ENCODE results near the gene BTG1. TPM values are rescaled to one million over a fixed set of nuclear protein-coding genes. Genes with fewer than 3 reads are reported as not detected.
"Not testable (repeated sequence)": the region's sequence is repeated elsewhere in the genome, so short reads cannot be mapped to it uniquely, and the experiment has no call there.

Gene BTG1
- total and polyA plus RNA-seq, 5 experiments from 2014 or later, result 537 to 889 (median 705) TPM

DNA sequence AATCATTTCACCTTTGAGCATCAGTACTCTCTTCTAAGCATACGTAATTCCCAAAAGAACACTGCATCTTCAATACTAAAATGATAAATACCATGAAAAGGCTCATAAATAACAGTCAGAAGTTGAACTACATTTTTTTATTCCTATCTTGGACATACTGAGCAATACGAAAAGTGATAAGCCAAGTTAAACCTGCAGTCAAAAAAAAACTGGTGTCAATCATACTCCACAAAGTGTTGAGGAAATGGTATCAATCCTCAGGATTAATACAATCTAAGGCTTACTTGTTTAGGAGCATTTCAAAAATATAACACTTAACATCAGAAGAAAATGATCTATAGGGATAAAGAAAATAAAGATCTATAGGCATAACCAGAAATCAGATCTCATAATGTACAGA, 5.5 kb downstream of the BTG1 start:
- peaks cover 65 to 87% (median 74%) of the 10 kb centered on the region in 3 donors for H3K36me3 Mint-ChIP-seq
- no peaks in the 10 kb centered on the region for H3K27me3 Mint-ChIP-seq
- POLR2A ChIA-PET, result interaction anchor here (0.6 to 1.2 kb wide), 2 partner anchors 46 to 107 kb away, joined by 3 read pairs; no protein-coding TSS in a partner anchor
- H3K4me3 Mint-ChIP-seq, result peak overlapping the region; percentile 89 to 100 (median 98)
- no peak for ATAC-seq
- H3K9me3 Mint-ChIP-seq, result peaks cover 0 to 9% (median 0%) of the 10 kb centered on the region in 9 donors
- no peak for DNase-seq
- H3K4me1 Mint-ChIP-seq, result peaks cover 14 to 44% (median 26%) of the 10 kb centered on the region in 4 donors
- peak overlapping the region; percentile 91 to 100 (median 99) for H3K27ac Mint-ChIP-seq

DNA sequence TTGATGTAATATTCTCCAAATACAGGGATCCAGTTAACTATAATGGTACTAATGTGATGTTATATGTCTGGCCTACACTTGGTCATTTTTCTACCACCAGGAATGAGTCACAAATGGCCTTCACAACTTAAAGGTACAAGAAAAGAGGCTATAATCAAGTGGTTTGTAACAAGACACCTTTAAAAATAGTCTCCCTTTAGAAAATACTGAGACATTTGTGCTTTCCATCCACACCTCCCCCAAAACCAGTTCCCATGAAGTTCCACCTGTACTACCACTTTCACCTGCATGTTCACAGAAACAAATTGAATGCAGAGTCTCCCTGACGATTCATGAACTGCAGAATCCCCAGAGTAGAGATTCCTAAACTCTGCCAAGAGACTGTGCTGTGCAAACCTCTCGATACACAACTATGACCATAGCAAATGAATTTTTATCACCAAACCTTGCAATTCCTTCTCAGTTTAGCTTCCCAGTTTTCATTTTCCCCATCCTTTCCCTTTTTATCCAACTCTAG, 6.0 kb downstream of the BTG1 start:
- H3K27me3 Mint-ChIP-seq, result no peaks in the 10 kb centered on the region
- H3K4me1 Mint-ChIP-seq, result peaks cover 19 to 48% (median 30%) of the 10 kb centered on the region in 4 donors
- H3K9me3 Mint-ChIP-seq, result peaks cover 0 to 9% (median 0%) of the 10 kb centered on the region in 9 donors
- ATAC-seq, result no peak
- H3K36me3 Mint-ChIP-seq, result peaks cover 65 to 89% (median 74%) of the 10 kb centered on the region in 3 donors
- H3K4me3 Mint-ChIP-seq, result peak overlapping the region; percentile 89 to 100 (median 98)
- DNase-seq, result no peak
- POLR2A ChIA-PET, result interaction anchor here (0.6 to 1.2 kb wide), 2 partner anchors 46 to 106 kb away, joined by 3 read pairs; no protein-coding TSS in a partner anchor
- H3K27ac Mint-ChIP-seq, result peak overlapping the region; percentile 91 to 100 (median 99)

DNA sequence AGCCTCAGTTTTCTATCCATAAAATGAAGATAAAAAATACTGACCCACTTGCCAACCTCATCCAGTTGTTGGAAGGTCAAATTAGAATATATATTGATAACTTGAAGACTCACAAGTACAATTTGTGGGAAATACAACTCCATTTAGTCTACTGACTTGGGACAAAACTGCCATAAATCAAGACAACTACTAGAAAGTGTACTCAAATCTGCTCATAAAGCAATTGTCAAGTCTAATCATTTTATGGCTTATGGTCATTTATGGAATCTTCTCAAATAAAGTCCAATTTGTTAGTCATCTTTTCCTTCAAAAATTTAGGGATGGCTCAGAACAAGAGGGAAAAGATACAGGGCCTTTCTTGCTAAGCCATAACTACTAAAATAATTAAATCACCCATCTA, 7.0 kb downstream of the BTG1 start:
- H3K27ac Mint-ChIP-seq, result peak overlapping the region; percentile 89 to 100 (median 99)
- H3K9me3 Mint-ChIP-seq, result peaks cover 0 to 2% (median 0%) of the 10 kb centered on the region in 9 donors
- POLR2A ChIA-PET, result interaction anchor here (1.0 to 7.8 kb wide), 7 partner anchors 41 to 262 kb away, joined by 3 to 83 read pairs (median 6); no protein-coding TSS in a partner anchor
- H3K4me3 Mint-ChIP-seq, result peak overlapping the region; percentile 89 to 100 (median 98)
- ATAC-seq (no peak), DNase-seq (no peak)
- H3K27me3 Mint-ChIP-seq, result no peaks in the 10 kb centered on the region
- H3K36me3 Mint-ChIP-seq, result peaks cover 55 to 80% (median 64%) of the 10 kb centered on the region in 3 donors
- peaks cover 29 to 59% (median 39%) of the 10 kb centered on the region in 4 donors for H3K4me1 Mint-ChIP-seq

- Mint-ChIP-seq H3K4me3 (peak overlapping the region; percentile 89 to 100 (median 98)), H3K27ac (peak overlapping the region; percentile 89 to 100 (median 99)), H3K9me3 (peaks cover 0 to 2% (median 0%) of the 10 kb centered on the region in 9 donors), H3K4me1 (peaks cover 34 to 64% (median 43%) of the 10 kb centered on the region in 4 donors), H3K36me3 (peaks cover 51 to 75% (median 59%) of the 10 kb centered on the region in 3 donors), H3K27me3 (no peaks in the 10 kb centered on the region)
- POLR2A ChIA-PET, result interaction anchor here (0.6 to 11.7 kb wide), 18 partner anchors 6 to 432 kb away, joined by 3 to 171 read pairs (median 4); partner anchors contain the start of gene BTG1
- DNase-seq (no peak), ATAC-seq (no peak)
These were observed 7.5 kb downstream of the BTG1 start for GRCh38 chr12:92138144-92138543.

GRCh38 chr12:92136965-92137721, 8.5 kb downstream of the BTG1 start:
- POLR2A ChIA-PET, result interaction anchor here (0.6 to 11.7 kb wide), 25 partner anchors 7 to 433 kb away, joined by 3 to 171 read pairs (median 4); partner anchors contain the start of gene BTG1
- peaks cover 41 to 65% (median 49%) of the 10 kb centered on the region in 3 donors for H3K36me3 Mint-ChIP-seq
- H3K27ac Mint-ChIP-seq, result peak overlapping the region; percentile 89 to 100 (median 99)
- H3K9me3 Mint-ChIP-seq, result peaks cover 0 to 2% (median 0%) of the 10 kb centered on the region in 9 donors
- H3K27me3 Mint-ChIP-seq, result no peaks in the 10 kb centered on the region
- H3K4me1 Mint-ChIP-seq, result peaks cover 37 to 74% (median 48%) of the 10 kb centered on the region in 4 donors
- ATAC-seq (no peak), DNase-seq (no peak)
- peak overlapping the region; percentile 89 to 100 (median 98) for H3K4me3 Mint-ChIP-seq

DNA sequence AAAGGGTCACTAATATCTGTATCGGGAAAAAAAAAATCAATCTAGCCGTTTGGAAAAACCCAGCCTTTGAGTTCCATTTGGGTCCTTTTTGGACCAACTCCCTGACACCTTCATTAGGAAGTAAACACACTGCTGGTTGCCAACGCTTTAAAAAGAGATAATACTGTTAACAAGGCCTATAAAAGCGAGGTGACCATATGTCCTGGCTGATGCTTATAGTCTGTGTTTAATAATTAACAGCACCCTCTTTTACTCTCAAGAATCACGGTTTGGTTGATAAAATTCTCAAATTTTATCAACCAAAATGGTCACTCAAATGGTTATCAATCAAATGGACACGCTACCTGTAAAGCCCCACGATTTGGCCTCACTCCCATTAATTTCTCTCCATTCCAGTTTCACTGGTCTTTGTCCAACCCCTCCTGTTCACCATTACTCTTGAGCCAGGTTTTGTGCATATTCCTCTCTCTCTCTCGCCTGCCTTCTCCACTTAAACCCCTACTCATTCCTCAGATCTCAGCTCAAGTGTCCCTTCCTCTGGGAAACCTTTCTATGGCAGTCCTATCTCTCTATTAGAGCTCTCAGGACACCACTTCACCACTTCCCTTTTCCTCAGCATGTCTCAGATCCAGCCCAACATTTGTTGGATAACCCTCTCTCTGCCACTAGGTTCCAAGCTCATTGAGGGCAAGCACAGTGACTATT, 9.5 kb downstream of the BTG1 start:
- Mint-ChIP-seq H3K36me3 (peaks cover 31 to 55% (median 39%) of the 10 kb centered on the region in 3 donors), H3K9me3 (no peaks in the 10 kb centered on the region), H3K4me3 (peak overlapping the region; percentile 89 to 100 (median 98)), H3K27me3 (no peaks in the 10 kb centered on the region), H3K27ac (peak overlapping the region; percentile 89 to 100 (median 99)), H3K4me1 (peaks cover 43 to 83% (median 58%) of the 10 kb centered on the region in 4 donors)
- DNase-seq, result no peak
- POLR2A ChIA-PET, result interaction anchor here (0.7 to 11.7 kb wide), 17 partner anchors 8 to 434 kb away, joined by 3 to 171 read pairs (median 4); partner anchors contain the start of gene BTG1
- ATAC-seq, result no peak

DNA sequence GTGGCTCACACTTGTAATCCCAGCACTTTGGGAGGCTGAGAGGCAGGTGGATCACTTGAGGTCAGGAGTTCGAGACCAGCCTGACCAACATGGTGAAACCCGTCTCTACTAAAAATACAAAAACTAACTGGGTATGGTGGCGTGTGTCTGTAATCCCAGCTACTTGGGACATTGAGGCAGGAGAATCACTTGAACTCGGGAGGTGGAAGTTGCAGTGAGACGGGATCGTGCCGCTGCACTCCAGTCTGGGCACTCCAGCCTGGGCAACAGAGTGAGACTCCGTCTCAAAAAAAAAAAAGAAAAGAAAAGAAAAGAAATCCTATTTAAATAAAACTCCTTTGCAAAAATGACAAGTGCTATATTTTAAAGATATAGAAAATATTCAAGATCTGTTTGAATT, 10.1 kb downstream of the BTG1 start:
- Mint-ChIP-seq H3K36me3 (peaks cover 25 to 49% (median 33%) of the 10 kb centered on the region in 3 donors), H3K4me1 (peaks cover 46 to 90% (median 64%) of the 10 kb centered on the region in 4 donors), H3K4me3 (peak overlapping the region; percentile 89 to 100 (median 98)), H3K27ac (peak overlapping the region; percentile 89 to 100 (median 99))
- not testable (repeated sequence) for DNase-seq, ATAC-seq, H3K27me3 Mint-ChIP-seq, H3K9me3 Mint-ChIP-seq
- POLR2A ChIA-PET, result interaction anchor here (0.7 to 11.7 kb wide), 10 partner anchors 9 to 435 kb away, joined by 3 to 171 read pairs (median 7); partner anchors contain the start of gene BTG1

DNA sequence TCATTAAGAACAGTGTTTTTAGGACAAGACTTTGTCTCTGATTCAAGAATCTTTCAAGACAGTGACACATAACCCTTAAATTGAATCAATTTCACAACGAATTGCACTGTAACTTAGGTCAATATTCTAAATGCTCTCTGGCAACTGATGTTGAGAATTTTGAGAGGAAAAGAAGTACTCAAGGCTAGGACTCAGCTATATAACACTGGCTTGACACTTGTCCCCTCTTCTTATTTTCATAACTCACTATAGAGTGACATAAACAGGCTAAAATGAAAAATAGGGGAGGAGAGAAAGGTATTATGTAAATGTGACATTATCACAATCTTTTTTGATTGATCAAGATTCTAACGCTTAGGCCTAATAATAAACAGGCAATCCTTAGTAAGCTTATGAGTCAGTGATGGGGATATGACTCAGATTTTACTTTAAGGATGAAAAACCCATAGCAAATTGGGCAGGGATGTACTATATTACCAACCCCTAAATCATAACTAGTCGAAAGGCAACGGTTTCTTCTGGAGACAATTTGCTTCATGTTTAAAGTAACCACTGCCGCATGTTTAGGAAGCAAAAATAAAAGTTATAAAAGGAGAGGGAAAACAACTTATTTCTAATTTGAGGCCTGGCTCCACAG, 10.9 kb downstream of the BTG1 start:
- ATAC-seq (peak in 1 of 2 donors; percentile 11), DNase-seq (no peak)
- Mint-ChIP-seq H3K27ac (peak overlapping the region; percentile 89 to 100 (median 99)), H3K4me1 (peaks cover 44 to 93% (median 71%) of the 10 kb centered on the region in 4 donors), H3K27me3 (no peaks in the 10 kb centered on the region), H3K4me3 (peak overlapping the region; percentile 89 to 100 (median 98)), H3K36me3 (peaks cover 17 to 41% (median 27%) of the 10 kb centered on the region in 3 donors), H3K9me3 (no peaks in the 10 kb centered on the region)
- POLR2A ChIA-PET, result interaction anchor here (0.6 to 11.7 kb wide), 18 partner anchors 9 to 355 kb away, joined by 3 to 171 read pairs (median 4); partner anchors contain the start of gene BTG1

DNA sequence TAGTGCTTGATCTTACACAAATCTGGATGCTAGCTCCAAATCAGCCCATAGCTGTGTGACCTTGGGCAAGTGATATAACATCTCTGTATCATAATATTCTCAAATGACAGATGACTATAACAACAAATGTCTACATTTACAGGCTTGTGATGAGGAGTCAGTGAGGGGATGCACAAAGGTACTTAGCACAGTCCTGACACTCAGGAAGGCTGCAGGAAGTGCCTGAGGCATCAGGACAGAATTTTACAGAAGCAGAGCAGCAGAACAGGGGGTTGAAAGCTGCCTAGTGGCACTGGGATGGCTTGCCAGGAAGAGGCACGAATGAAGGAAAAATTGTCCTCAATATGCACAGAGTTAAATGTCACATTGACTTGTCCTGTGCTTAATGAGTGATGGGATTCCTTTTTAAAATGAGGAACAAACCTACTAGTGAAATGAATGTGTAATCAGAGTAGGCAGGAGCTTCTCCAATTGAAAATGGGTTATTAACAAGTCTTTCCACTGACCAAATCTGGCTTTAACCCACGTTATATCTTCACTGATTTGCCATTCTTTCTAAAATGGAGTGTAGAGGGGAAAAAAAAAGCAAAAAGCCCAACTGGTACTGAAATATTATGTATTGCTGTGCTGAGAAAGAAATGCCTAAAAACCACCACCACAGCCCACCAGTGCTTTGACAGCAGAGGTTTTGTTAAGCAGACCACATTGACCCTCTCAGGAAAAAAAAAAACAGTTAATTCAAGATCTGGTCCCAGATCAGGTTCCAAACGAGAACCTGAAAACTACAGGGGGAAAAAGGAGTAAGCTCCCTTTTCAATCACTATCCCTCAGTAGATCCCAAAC, 11.6 kb downstream of the BTG1 start:
- H3K4me1 Mint-ChIP-seq, result peaks cover 45 to 95% (median 78%) of the 10 kb centered on the region in 4 donors
- no peak for DNase-seq

GRCh38 chr12:92133171-92133570, 12.5 kb downstream of the BTG1 start:
- Mint-ChIP-seq H3K27ac (peak overlapping the region; percentile 89 to 100 (median 99)), H3K4me3 (peak overlapping the region; percentile 89 to 100 (median 98)), H3K27me3 (no peaks in the 10 kb centered on the region), H3K36me3 (peaks cover 10 to 31% (median 21%) of the 10 kb centered on the region in 3 donors), H3K4me1 (peaks cover 47 to 98% (median 86%) of the 10 kb centered on the region in 4 donors), H3K9me3 (no peaks in the 10 kb centered on the region)
- ATAC-seq, result peak in 1 of 2 donors; percentile 12
- POLR2A ChIA-PET, result interaction anchor here (0.6 to 11.7 kb wide), 15 partner anchors 8 to 274 kb away, joined by 3 to 171 read pairs (median 4); partner anchors contain the start of gene BTG1
- DNase-seq, result no peak

More for the DNA sequence above, 11.6 kb downstream of the BTG1 start:
- Mint-ChIP-seq H3K9me3 (no peaks in the 10 kb centered on the region), H3K27me3 (no peaks in the 10 kb centered on the region), H3K27ac (peak overlapping the region; percentile 89 to 100 (median 99)), H3K4me3 (peak overlapping the region; percentile 89 to 100 (median 98)), H3K36me3 (peaks cover 13 to 40% (median 26%) of the 10 kb centered on the region in 3 donors)
- ATAC-seq, result no peak
- POLR2A ChIA-PET, result interaction anchor here (0.6 to 11.7 kb wide), 24 partner anchors 9 to 962 kb away, joined by 3 to 171 read pairs (median 4); partner anchors contain the start of gene BTG1
